RWPE1 (cell line): ENCODE data around the gene HOPX.

Experiments
- CTCF ChIA-PET: fragments of 350-600 bp; sonication (Branson Sonifier 250); formaldehyde crosslinking; extraction: SDS; loops from one replicate; lab custom pipeline; 2021; lab: Yijun Ruan, JAX
- POLR2A ChIA-PET: fragments of 400-600 bp; formaldehyde crosslinking; extraction: SDS; loops from one replicate; lab custom pipeline; 2020; ENCODE audit warnings: antibody characterized with exemption; ENCODE audit not compliant: low non-redundant PET; lab: Yijun Ruan, JAX
- DNase-seq: peaks from one replicate; pipeline ENCODE4 v3.0.0; 2012; ENCODE audit warnings: low spot score
- H3K27ac ChIP-seq: fragments of 450-650 bp; 2 replicates; pipeline ENCODE4 v1.5.1; 2017
- TF ChIP-seq, protein P1 (sequence below): fragments of 450-650 bp; conservative IDR thresholded peaks from 2 replicates; pipeline ENCODE4 v1.5.1; 2017; ENCODE audit warnings: low read depth, mild to moderate bottlenecking

HOPX gene

GRCh38 chr4:56654238-56654632 lies 26.9 kb downstream of the HOPX start:
- DNase-seq, result no peak
- TF ChIP-seq, protein P1, sequence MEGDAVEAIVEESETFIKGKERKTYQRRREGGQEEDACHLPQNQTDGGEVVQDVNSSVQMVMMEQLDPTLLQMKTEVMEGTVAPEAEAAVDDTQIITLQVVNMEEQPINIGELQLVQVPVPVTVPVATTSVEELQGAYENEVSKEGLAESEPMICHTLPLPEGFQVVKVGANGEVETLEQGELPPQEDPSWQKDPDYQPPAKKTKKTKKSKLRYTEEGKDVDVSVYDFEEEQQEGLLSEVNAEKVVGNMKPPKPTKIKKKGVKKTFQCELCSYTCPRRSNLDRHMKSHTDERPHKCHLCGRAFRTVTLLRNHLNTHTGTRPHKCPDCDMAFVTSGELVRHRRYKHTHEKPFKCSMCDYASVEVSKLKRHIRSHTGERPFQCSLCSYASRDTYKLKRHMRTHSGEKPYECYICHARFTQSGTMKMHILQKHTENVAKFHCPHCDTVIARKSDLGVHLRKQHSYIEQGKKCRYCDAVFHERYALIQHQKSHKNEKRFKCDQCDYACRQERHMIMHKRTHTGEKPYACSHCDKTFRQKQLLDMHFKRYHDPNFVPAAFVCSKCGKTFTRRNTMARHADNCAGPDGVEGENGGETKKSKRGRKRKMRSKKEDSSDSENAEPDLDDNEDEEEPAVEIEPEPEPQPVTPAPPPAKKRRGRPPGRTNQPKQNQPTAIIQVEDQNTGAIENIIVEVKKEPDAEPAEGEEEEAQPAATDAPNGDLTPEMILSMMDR, result no peak
- no peak overlapping the region for H3K27ac ChIP-seq
- POLR2A ChIA-PET, result interaction anchor here (0.6 kb wide), 1 partner anchor 90 kb away, joined by 6 read pairs; no protein-coding TSS in a partner anchor
- CTCF ChIA-PET, result interaction anchor here (1.2 kb wide), 1 partner anchor 13 kb away, joined by 5 read pairs; no protein-coding TSS in a partner anchor

GRCh38 chr4:56653461-56654237 lies 27.4 kb downstream of the HOPX start:
- peak overlapping the region; percentile 59 for H3K27ac ChIP-seq
- POLR2A ChIA-PET, result no interaction called here
- TF ChIP-seq, protein P1, result no peak
- no peak for DNase-seq
- CTCF ChIA-PET, result no interaction called here

GRCh38 chr4:56652196-56652595 lies 28.9 kb downstream of the HOPX start:
- ChIA-PET POLR2A (no interaction called here), CTCF (no interaction called here)
- no peak overlapping the region for H3K27ac ChIP-seq
- TF ChIP-seq, protein P1, result no peak
- no peak for DNase-seq

- CTCF ChIA-PET, result interaction anchor here (0.6 kb wide), 1 partner anchor 31 kb away, joined by 3 read pairs; no protein-coding TSS in a partner anchor
- no peak overlapping the region for H3K27ac ChIP-seq
- DNase-seq, result no peak
- TF ChIP-seq, protein P1, result no peak
- POLR2A ChIA-PET, result no interaction called here
These were observed 30.1 kb downstream of the HOPX start for GRCh38 chr4:56651056-56651350.

GRCh38 chr4:56650262-56651055 lies 30.6 kb downstream of the HOPX start:
- CTCF ChIA-PET, result interaction anchor here (0.6 to 1.3 kb wide), 2 partner anchors 9 to 31 kb away, joined by 3 to 5 read pairs; no protein-coding TSS in a partner anchor

More at GRCh38 chr4:56650262-56651055, 30.6 kb downstream of the HOPX start:
- POLR2A ChIA-PET, result no interaction called here
- TF ChIP-seq, protein P1, result no peak
- no peak overlapping the region for H3K27ac ChIP-seq
- DNase-seq, result no peak
